Measurements from ENCODE around the gene PNPLA1.
A peak's percentile ranks its signal among the peaks of the same experiment; 100 is the strongest.

PNPLA1 gene

GRCh38 chr6:36245572-36246061 lies 24.2 kb upstream of the PNPLA1 start:
- DNase-seq (ENCODE audit: low read depth, low spot score): no peak
- H3K27ac ChIP-seq: no peak overlapping the region

- DNase-seq (ENCODE audit: low read depth, low spot score): no peak
These were observed 23.2 kb upstream of the PNPLA1 start for GRCh38 chr6:36246506-36247268.

GRCh38 chr6:36247693-36248092 lies 22.2 kb upstream of the PNPLA1 start:
- peak overlapping the region; percentile 86 for H3K27ac ChIP-seq
- DNase-seq (ENCODE audit: low read depth, low spot score): no peak

More at GRCh38 chr6:36246506-36247268, 23.2 kb upstream of the PNPLA1 start:
- H3K27ac ChIP-seq: peak overlapping the region; percentile 86

GRCh38 chr6:36248980-36249379 lies 20.9 kb upstream of the PNPLA1 start:
- peak overlapping the region; percentile 86 for H3K27ac ChIP-seq
- DNase-seq (ENCODE audit: low read depth, low spot score): no peak

- DNase-seq (ENCODE audit: low read depth, low spot score): no peak
- H3K27ac ChIP-seq: peak overlapping the region; percentile 86
These were observed 20.3 kb upstream of the PNPLA1 start for GRCh38 chr6:36249536-36249935.

- DNase-seq (ENCODE audit: low read depth, low spot score): no peak
- H3K27ac ChIP-seq: no peak overlapping the region
These were observed 17.9 kb upstream of the PNPLA1 start for GRCh38 chr6:36252005-36252404.

- no peak for DNase-seq (ENCODE audit: low read depth, low spot score)
- H3K27ac ChIP-seq: no peak overlapping the region
These were observed 6.4 kb upstream of the PNPLA1 start for GRCh38 chr6:36263390-36264000.

- DNase-seq (ENCODE audit: low read depth, low spot score): no peak
- H3K27ac ChIP-seq: no peak overlapping the region
These were observed 4.1 kb upstream of the PNPLA1 start for GRCh38 chr6:36265744-36266143.

GRCh38 chr6:36266913-36267644 lies 2.8 kb upstream of the PNPLA1 start:
- no peak overlapping the region for H3K27ac ChIP-seq
- no peak for DNase-seq (ENCODE audit: low read depth, low spot score)

- DNase-seq (ENCODE audit: low read depth, low spot score): no peak
- H3K27ac ChIP-seq: no peak overlapping the region
These were observed 2.0 kb upstream of the PNPLA1 start for GRCh38 chr6:36267731-36268477.

GRCh38 chr6:36268478-36269275 lies 1.2 kb upstream of the PNPLA1 start:
- DNase-seq (ENCODE audit: low read depth, low spot score): no peak
- no peak overlapping the region for H3K27ac ChIP-seq

GRCh38 chr6:36272234-36272633 lies 2.4 kb downstream of the PNPLA1 start:
- DNase-seq (ENCODE audit: low read depth, low spot score): no peak
- H3K27ac ChIP-seq: no peak overlapping the region

- no peak for DNase-seq (ENCODE audit: low read depth, low spot score)
- no peak overlapping the region for H3K27ac ChIP-seq
These were observed 3.2 kb downstream of the PNPLA1 start for GRCh38 chr6:36273067-36273466.

- no peak overlapping the region for H3K27ac ChIP-seq
- no peak for DNase-seq (ENCODE audit: low read depth, low spot score)
These were observed 4.1 kb downstream of the PNPLA1 start for GRCh38 chr6:36273802-36274514.

- H3K27ac ChIP-seq: no peak overlapping the region
- no peak for DNase-seq (ENCODE audit: low read depth, low spot score)
These were observed 7.0 kb downstream of the PNPLA1 start for GRCh38 chr6:36276581-36277536.

GRCh38 chr6:36277946-36278470 lies 8.1 kb downstream of the PNPLA1 start:
- no peak for DNase-seq (ENCODE audit: low read depth, low spot score)

GRCh38 chr6:36280467-36280866 lies 10.6 kb downstream of the PNPLA1 start:
- no peak for DNase-seq (ENCODE audit: low read depth, low spot score)
- H3K27ac ChIP-seq: no peak overlapping the region

More at GRCh38 chr6:36277946-36278470, 8.1 kb downstream of the PNPLA1 start:
- no peak overlapping the region for H3K27ac ChIP-seq

GRCh38 chr6:36280983-36281382 lies 11.1 kb downstream of the PNPLA1 start:
- DNase-seq (ENCODE audit: low read depth, low spot score): no peak
- no peak overlapping the region for H3K27ac ChIP-seq

All from epithelial cell of prostate (primary cell).